H1 (cell line): Measurements from ENCODE around the gene SPEN.
A peak's percentile ranks its signal among the peaks of the same experiment; 100 is the strongest.

Experiments
- EP300 ChIP-seq, 2 experiments: IDR thresholded peaks; 1 replicate in 1 of 2; 2 replicates in 1 of 2; pipeline ENCODE4 v1.6.1; 2011 to 2012; ENCODE audit warnings: low read depth in 2 of 2, low read length in 2 of 2, mild to moderate bottlenecking in 2 of 2, borderline replicate concordance in 1 of 2, inconsistent platforms in 1 of 2, moderate library complexity in 1 of 2
- HDAC6 ChIP-seq: IDR thresholded peaks from one replicate; pipeline ENCODE4 v1.7.1; 2012; ENCODE audit warnings: low read depth, mild to moderate bottlenecking, inconsistent platforms, low read length, moderate library complexity
- JUND ChIP-seq: IDR thresholded peaks from 2 replicates; pipeline ENCODE4 v1.6.1; 2011; ENCODE audit warnings: mild to moderate bottlenecking, improper control_type of control experiment, low read length
- NRF1 ChIP-seq: IDR thresholded peaks from 2 replicates; pipeline ENCODE4 v1.6.1; 2011; ENCODE audit warnings: mild to moderate bottlenecking, low read depth, low read length, improper control_type of control experiment
- POLR2A ChIP-seq, 2 experiments: IDR thresholded peaks; 1 replicate in 1 of 2; 2 replicates in 1 of 2; pipeline ENCODE4 v1.6.1; 2011; ENCODE audit warnings: low read depth in 2 of 2, low read length in 2 of 2, mild to moderate bottlenecking in 2 of 2; ENCODE audit errors: control extremely low read depth in 1 of 2
- POLR2AphosphoS5 ChIP-seq: IDR thresholded peaks from 2 replicates; pipeline ENCODE4 v1.6.1; 2011; ENCODE audit warnings: low read depth, low read length
- POU5F1 ChIP-seq: IDR thresholded peaks from 2 replicates; pipeline ENCODE4 v1.6.1; 2011; ENCODE audit warnings: low read depth, mild to moderate bottlenecking, low read length, moderate library complexity
- RAD21 ChIP-seq, 2 experiments: IDR thresholded peaks in 1 of 2; conservative IDR thresholded peaks in 1 of 2; 2 replicates each; pipeline ENCODE4 v1.6.1; 2011; ENCODE audit warnings: low read depth in 2 of 2, low read length in 2 of 2, improper control_type of control experiment in 1 of 2, inconsistent platforms in 1 of 2, mild to moderate bottlenecking in 1 of 2, moderate library complexity in 1 of 2
- SIN3A ChIP-seq, 2 experiments: IDR thresholded peaks in 1 of 2; conservative IDR thresholded peaks in 1 of 2; 2 replicates each; pipeline ENCODE4 v1.6.1; 2011 to 2012; ENCODE audit warnings: low read length in 2 of 2, improper control_type of control experiment in 1 of 2, low read depth in 1 of 2, mild to moderate bottlenecking in 1 of 2
- SIX5 ChIP-seq: IDR thresholded peaks from 2 replicates; pipeline ENCODE4 v1.6.1; 2011; ENCODE audit warnings: mild to moderate bottlenecking, low read depth, low read length
- TF ChIP-seq, protein P1 (sequence below), 3 experiments: IDR thresholded peaks; 1 replicate in 2 of 3; 2 replicates in 1 of 3; pipeline versions ENCODE4 v1.5.1 to v1.6.1; 2011; ENCODE audit warnings: low read length in 3 of 3, mild to moderate bottlenecking in 3 of 3, inconsistent platforms in 2 of 3, low read depth in 1 of 3, moderate library complexity in 1 of 3; ENCODE audit not compliant: insufficient read depth in 1 of 3; ENCODE audit errors: control extremely low read depth in 1 of 3
- TF ChIP-seq, protein P2 (sequence below): IDR thresholded peaks from 2 replicates; pipeline ENCODE4 v1.6.1; 2012; ENCODE audit warnings: inconsistent platforms

DNA sequence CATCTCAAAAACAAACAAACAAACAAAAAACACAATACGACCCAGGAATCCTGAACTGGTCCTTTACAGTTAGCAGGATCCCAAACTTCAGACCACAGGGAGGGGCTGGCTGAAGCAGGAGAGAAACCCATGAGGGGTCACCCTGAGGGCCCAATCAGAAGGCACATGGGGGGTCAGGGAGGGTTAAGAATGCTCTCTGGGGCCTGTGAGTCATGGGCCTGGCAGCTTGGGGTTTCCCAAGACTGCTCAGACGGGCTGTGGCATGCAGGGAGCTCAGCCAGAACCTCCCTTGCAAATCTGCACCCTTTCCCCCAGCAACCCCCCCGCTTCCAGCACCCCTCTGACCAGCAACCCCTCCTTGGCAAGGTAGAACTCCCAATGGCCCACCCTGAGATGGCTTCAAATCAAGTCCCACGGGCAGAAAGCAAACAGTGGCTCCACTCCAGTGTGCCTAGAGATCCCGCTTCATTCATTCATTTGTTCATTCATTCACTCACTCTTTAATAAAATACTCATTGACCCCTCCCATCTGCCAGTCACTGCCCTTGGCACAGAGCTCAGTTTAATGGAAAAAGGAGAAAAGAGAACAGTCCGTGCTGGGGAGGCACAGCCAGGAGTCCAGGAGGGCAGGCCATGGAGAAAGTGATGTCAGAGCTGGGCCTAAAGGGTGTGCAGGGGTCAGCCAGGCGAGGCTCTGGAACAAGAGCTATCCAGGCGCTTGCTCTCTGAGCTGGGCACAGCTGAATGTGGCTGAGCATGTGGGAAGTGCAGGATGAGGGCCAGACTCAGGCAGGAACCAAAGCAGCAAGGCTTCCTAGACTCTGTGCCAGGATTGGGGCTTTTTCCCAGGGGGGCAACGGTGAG is 48.3 kb upstream of the SPEN start:
- peak; percentile 68; the same call in 1 of the 2 replicates for TF ChIP-seq JUND
- no peak for TF ChIP-seq EP300 (IDR thresholded peaks at IDR 0.05; ENCODE audit: borderline replicate concordance in 1 of 2, low read depth in 2 of 2, low read length in 2 of 2)
- TF ChIP-seq RAD21 (IDR thresholded peaks at IDR 0.05 in 1 of 2, conservative IDR thresholded peaks at IDR 0.05 in 1 of 2; ENCODE audit: low read depth in 2 of 2, low read length in 2 of 2), result no peak
- TF ChIP-seq POLR2AphosphoS5, result no peak
- TF ChIP-seq, protein P1, sequence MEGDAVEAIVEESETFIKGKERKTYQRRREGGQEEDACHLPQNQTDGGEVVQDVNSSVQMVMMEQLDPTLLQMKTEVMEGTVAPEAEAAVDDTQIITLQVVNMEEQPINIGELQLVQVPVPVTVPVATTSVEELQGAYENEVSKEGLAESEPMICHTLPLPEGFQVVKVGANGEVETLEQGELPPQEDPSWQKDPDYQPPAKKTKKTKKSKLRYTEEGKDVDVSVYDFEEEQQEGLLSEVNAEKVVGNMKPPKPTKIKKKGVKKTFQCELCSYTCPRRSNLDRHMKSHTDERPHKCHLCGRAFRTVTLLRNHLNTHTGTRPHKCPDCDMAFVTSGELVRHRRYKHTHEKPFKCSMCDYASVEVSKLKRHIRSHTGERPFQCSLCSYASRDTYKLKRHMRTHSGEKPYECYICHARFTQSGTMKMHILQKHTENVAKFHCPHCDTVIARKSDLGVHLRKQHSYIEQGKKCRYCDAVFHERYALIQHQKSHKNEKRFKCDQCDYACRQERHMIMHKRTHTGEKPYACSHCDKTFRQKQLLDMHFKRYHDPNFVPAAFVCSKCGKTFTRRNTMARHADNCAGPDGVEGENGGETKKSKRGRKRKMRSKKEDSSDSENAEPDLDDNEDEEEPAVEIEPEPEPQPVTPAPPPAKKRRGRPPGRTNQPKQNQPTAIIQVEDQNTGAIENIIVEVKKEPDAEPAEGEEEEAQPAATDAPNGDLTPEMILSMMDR (IDR thresholded peaks at IDR 0.05; ENCODE audit: control extremely low read depth in 1 of 3, insufficient read depth in 1 of 3, low read depth in 1 of 3, low read length in 3 of 3), result no peak
- no peak for TF ChIP-seq NRF1
- TF ChIP-seq HDAC6, result no peak
- TF ChIP-seq SIN3A (conservative IDR thresholded peaks at IDR 0.05 in 1 of 2, IDR thresholded peaks at IDR 0.05 in 1 of 2; ENCODE audit: low read depth in 1 of 2, low read length in 2 of 2), result no peak
- TF ChIP-seq, protein P2, sequence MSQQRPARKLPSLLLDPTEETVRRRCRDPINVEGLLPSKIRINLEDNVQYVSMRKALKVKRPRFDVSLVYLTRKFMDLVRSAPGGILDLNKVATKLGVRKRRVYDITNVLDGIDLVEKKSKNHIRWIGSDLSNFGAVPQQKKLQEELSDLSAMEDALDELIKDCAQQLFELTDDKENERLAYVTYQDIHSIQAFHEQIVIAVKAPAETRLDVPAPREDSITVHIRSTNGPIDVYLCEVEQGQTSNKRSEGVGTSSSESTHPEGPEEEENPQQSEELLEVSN, result no peak
- no peak for TF ChIP-seq SIX5
- TF ChIP-seq POLR2A (IDR thresholded peaks at IDR 0.05; ENCODE audit: control extremely low read depth in 1 of 2, low read depth in 2 of 2, low read length in 2 of 2), result no peak
- no peak for TF ChIP-seq POU5F1
